ENCODE data around the gene ERAL1. TPM values are rescaled to one million over a fixed set of nuclear protein-coding genes. Genes with fewer than 3 reads are reported as not detected.
"Not testable (repeated sequence)": the region's sequence is repeated elsewhere in the genome, so short reads cannot be mapped to it uniquely, and the experiment has no call there.

Gene ERAL1
- total RNA-seq, 1 experiment from 2014 or later: 43.6 TPM

- DNase-seq (ENCODE audit: extremely low read depth, low read depth): peak; percentile 13
Measured at GRCh38 chr17:28896884-28897768, 42.3 kb downstream of the ERAL1 start, which contains the start of gene FLOT2. Gene FLOT2, minus strand, starts transcription at chr17:28897733. Its CDS starts 159 bp downstream, at chr17:28897574.

GRCh38 chr17:28897769-28898526 lies 43.1 kb downstream of the ERAL1 start:
- DNase-seq (ENCODE audit: extremely low read depth, low read depth): no peak

DNA sequence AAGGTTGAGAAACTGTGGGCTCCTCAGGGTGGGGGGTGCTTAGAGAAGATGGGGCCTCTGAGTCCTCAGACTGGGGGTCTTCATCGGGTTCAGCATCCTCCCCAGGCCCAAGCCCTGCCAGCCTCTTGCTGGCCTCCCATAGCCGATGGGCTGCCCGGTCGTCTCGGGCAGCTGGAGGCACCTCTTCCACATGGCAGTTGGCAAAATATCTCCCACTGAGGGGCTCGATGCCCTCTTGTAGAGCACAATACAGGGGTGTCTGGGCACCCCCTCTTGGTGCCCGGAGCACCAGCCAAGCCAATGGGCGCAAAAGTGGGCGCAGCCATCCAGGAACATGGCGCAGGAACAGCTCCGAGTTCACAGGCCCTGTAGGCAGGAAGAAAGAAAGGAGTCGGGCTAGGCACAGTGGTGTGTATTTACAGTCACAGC lies 43.7 kb downstream of the ERAL1 start:
- DNase-seq (ENCODE audit: extremely low read depth, low read depth): no peak

DNA sequence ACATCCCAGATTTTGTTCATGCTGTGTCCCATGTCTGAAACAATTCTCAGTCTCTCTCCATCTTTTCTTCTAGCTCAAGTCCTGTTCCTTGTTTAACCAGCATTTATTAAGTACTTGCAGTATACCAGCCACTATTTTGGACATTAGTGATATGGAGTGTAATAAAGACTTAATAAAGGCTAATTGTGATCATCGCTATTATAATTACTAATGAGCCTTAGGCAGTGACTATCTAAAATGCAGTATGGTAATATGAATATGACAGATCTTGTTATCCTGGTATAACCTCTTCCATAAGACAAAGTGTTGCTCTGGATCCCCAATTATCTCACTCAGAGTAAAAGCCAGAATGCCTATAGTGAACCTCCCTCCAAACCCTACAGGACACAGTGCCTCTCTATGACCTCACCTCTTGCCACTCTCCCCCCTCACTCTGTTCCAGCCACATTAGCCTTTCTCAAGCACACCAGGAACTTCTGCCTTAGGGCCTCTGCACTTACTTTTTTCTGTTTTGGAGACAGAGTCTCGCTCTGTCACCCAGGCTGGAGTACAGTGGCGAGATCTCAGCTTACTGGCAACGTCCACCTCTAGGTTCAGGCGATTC lies 44.5 kb downstream of the ERAL1 start:
- no peak for DNase-seq (ENCODE audit: extremely low read depth, low read depth)

DNA sequence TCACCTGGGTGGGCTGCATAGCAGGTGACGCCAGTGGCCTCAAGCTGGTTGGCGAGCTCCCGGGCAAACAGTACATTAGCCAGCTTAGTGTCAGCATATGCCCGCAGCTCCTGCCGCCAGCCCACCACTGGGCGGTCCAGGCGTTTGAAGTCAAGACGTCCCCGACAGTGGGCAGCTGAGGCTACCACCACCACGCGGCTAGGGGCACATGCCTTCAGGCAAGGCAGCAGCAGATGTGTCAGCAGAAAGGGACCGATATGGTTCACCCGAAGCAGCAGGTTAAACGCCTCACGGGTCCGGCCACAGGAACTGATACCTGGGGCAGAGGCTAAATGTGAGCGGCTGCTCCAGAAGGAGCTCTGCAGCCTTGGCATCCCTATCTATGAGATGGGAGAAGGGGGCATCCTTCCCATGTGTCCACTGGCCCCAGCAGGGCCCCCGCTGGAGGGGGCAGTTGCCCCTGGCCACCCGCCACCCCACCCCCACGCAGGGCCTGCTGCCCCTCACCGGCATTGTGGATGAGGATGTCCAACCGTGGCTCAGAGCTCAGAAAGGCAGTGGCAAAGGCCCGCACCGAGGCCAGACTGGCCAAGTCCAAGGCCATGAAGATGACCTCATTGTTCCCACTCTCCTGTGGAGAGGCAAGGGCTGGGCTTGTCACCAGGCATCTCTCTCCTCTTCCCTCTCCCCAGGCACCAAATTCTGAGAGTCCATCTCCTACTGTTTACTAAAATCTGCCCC lies 46.3 kb downstream of the ERAL1 start:
- DNase-seq (ENCODE audit: extremely low read depth, low read depth): no peak

DNA sequence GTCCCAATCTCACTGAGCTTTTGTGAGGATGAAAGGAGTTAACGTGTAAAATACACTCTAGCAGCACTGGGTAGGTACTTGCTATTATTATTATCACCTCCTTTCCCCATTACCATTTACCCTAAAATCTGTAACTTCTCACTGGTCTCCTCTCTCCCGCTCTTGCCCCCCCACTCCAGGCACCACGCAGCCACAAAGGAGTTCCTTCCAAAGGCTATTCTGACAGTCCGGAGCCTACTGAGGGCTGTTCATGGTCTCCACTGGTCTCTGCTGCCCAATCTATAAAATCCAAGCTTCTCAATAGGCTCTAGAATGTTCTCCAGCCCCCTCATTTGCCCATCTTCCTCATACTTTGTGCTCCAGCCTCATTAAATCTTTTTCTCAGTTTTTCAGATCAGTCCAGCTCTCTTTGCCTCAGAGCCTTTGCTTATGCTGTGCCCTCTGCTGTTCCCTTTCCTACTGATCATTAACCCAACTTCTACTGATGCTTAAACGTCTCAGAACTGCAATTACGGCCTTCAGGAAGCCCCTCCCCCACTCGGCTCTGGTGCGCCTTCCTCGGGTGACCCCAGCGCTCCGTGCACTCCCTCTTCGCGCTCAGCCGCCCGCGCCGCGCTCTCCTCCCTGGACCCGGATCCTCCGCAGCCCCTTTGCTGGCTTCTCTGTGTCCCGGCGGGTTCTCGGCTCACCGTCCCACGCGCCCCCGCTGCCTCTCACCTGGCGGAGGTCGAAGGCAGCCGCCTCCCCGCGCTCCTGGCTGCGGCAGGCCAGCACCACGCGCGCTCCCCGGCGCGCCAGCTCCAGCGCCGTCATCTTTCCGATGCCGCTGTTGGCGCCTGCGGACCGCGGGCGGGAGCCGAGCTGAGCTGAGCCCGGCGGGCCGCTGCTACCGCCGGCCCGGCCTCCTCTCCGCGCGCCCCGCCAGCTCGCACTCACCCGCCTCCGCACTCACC lies 47.3 kb downstream of the ERAL1 start:
- DNase-seq (ENCODE audit: extremely low read depth, low read depth): no peak

DNA sequence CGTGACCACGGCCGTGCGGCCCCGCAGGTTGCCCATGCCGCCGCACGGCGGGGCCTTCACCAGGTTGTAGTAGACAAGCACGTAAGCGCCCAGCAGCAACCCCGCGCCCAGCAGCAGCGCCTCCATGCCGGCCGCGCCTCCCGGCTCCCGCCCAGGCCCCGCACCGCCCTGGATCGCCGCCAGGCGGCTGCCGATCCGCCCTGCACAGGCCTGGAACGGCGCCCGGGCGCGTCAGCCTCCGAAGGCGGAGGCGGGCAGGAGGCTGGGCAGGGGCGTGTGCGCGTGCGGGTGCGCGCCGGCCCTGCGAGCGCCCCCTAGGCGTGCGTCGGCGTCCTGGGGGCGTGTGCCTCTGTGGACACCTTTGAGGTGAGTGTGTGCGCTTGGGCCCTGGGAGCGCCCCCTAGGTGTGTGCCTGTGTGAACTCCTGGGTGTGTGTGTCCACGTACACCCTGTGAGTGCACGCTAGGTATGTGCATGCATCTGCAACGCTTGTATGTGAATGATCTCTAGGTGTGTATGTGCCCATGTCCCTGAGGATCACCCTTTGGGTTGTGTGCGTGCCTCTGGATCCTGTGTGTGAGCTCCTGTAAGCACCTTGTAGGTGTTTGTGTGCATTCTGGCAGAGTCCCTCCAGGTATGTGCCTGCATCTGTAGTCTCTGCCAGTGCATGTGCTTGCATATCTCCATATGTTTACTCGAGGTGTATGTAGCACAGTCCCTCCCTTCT lies 48.2 kb downstream of the ERAL1 start, which contains the start of gene DHRS13:
TSS of gene DHRS13 (minus strand) at position 261 of the 727 bp plus-strand sequence. CDS start at position 126, 135 bp downstream.
- peak; percentile 89 for DNase-seq (ENCODE audit: extremely low read depth, low read depth)

- not testable (repeated sequence) for DNase-seq (ENCODE audit: extremely low read depth, low read depth)
Measured at GRCh38 chr17:28903546-28903841, 48.7 kb downstream of the ERAL1 start.

DNA sequence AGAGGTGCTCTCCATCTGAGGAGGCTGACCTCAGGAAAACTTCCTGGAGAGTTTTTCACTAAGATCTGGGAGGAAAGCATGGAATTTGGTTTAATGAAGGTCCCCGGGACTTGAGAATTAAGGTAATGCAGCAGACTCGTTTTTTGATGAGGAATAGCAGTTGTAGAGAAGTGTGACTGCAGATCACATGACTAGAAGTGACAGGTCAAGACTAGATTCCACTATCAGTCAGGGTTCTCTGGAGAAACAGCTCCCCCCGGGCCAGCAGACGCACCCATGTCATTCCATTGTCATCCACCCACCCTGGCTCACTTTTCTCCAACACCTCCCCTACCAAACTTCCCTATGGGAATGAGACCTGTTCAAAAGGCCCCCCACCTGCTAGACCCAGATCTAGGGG lies 50.0 kb downstream of the ERAL1 start:
- DNase-seq (ENCODE audit: extremely low read depth, low read depth): no peak

GRCh38 chr17:28906276-28906675 lies 51.5 kb downstream of the ERAL1 start:
- DNase-seq (ENCODE audit: extremely low read depth, low read depth): no peak

- no peak for DNase-seq (ENCODE audit: extremely low read depth, low read depth)
Measured at GRCh38 chr17:28906706-28907438, 52.1 kb downstream of the ERAL1 start.

GRCh38 chr17:28907709-28908475 lies 53.1 kb downstream of the ERAL1 start:
- DNase-seq (ENCODE audit: extremely low read depth, low read depth): no peak

DNA sequence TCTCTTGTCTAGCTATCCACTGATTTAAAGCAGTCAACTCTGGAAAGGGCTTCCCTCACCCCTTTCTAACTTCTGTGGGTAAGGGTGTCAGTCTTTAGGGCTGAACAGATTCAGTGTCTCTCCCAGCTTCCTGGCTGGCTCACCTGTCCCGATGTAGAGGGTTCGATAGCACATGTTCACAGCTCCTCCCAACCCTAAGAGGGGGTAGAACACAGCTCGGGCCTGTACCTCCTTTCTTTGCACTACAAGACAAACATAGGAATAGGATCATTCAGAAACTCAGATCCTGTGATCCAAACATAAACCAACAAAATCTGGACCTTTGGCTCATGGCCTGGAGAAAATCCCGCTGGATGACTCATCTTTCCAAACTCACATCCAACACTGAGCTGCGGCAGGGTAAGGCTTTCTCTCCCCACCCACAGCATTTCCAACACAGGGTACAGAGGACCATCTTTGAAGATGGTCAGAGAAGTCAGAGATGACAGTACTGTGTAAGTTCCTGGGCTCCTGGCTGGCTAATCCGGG lies 53.9 kb downstream of the ERAL1 start:
- DNase-seq (ENCODE audit: extremely low read depth, low read depth): no peak

GRCh38 chr17:28910534-28910933 lies 55.7 kb downstream of the ERAL1 start:
- DNase-seq (ENCODE audit: extremely low read depth, low read depth): no peak
